Ovary (tissue), 9 donors: ENCODE data around the gene ZNF132. TPM values are rescaled to one million over a fixed set of nuclear protein-coding genes. Genes with fewer than 3 reads are reported as not detected.

ENCODE experiments used
- DNase-seq, 5 donors: peaks; one replicate each; pipeline ENCODE4 v3.0.0-alpha.2; 2019 to 2020
- H3K27ac ChIP-seq, 2 donors: fragments of 200-600 bp; one replicate each; pipeline versions ENCODE4 v1.5.1 to v1.8.0; 2019 to 2022
- H3K27me3 ChIP-seq: fragments of 200-600 bp; one replicate; pipeline ENCODE4 v1.8.0; 2022
- H3K36me3 ChIP-seq: fragments of 200-600 bp; sonication (generic); one replicate; pipeline ENCODE4 v1.5.1; 2019
- H3K4me1 ChIP-seq: one replicate; pipeline ENCODE4 v1.8.1; 2013; ENCODE audit warnings: mild to moderate bottlenecking, moderate library complexity; ENCODE audit not compliant: insufficient read depth
- H3K4me3 ChIP-seq: fragments of 200-600 bp; sonication (generic); one replicate; pipeline ENCODE4 v1.5.1; 2017
- H3K9me3 ChIP-seq, 2 donors: fragments of 200-600 bp in 1 of 2; sonication (generic) in 1 of 2; one replicate each; pipeline versions ENCODE4 v1.5.1 to v1.8.1; 2013 to 2019; ENCODE audit warnings: mild to moderate bottlenecking in 1 of 2, moderate library complexity in 1 of 2
- EP300 ChIP-seq: sonication (generic); formaldehyde crosslinking; IDR thresholded peaks from one replicate; pipeline ENCODE4 v1.6.1; 2017; ENCODE audit warnings: antibody characterized with exemption
- POLR2A ChIP-seq: fragments of 450-650 bp; IDR thresholded peaks from one replicate; pipeline ENCODE4 v1.6.1; 2017; ENCODE audit warnings: antibody characterized with exemption, mild to moderate bottlenecking, moderate library complexity
- WGBS, 3 donors: extraction: QIAGEN DNeasy Blood & Tissue Kit in 1 of 3; methylation state at CpG; one replicate each; pipeline versions ENCODE4 v1.1.5 to v1.1.7; 2013 to 2017; 5-methylcytosine and 5-hydroxymethylcytosine counted together
- intact Hi-C, 4 donors: fragments of 100-400 bp; cut with DNase I; formaldehyde crosslinking; loops; one replicate each; pipeline versions ENCODE4 v1.11.0 to v1.15.1; 2022 to 2023
- polyA plus RNA-seq, 2 donors: library from polyadenylated mRNA; stranded (reverse); fragments of 200-250 nt in 1 of 2; fragments of 350-450 nt in 1 of 2; fragmentation: Illumina TruSeq in 1 of 2; extraction: RNeasy Lipid Tissue Mini Kit (QIAGEN cat#74804) in 1 of 2; gene quantifications; one replicate each; pipeline ENCODE4 v1.2.3, GENCODE V29; 2013 to 2014
- total RNA-seq, 7 donors: library from RNA; depleted of rRNA in 2 of 7; stranded (reverse); fragments of >200 nt in 2 of 7; fragmentation: NEBNext Ultra II Directional in 3 of 7; extraction: Animal tissue kit (Norgen Biotek cat#: 25700) in 3 of 7; gene quantifications; one replicate each; pipeline versions ENCODE4 v1.1.0 to v1.2.4, GENCODE V29; 2016 to 2023
- TF ChIP-seq, protein P1 (sequence below), 3 donors: fragments of 450-650 bp in 2 of 3; fragments of 200-600 bp in 1 of 3; IDR thresholded peaks; one replicate each; pipeline versions ENCODE4 v1.5.1 to v1.8.0; 2016 to 2022; ENCODE audit warnings: antibody characterized with exemption in 3 of 3, mild to moderate bottlenecking in 1 of 3
- donor health status: DM: no; HTN: no; CAD: no; lungs with moderate emphysema.
- donor health status: DM: no; HTN: no; CAD: no.
- donor health status: Bipolar disorder and iron deficiency.
- donor health status: DM: yes; HTN: yes; CAD: no.
- donor health status: DM: no; HTN: no; CAD: no.
- donor health status: DM: yes; HTN: yes; CAD: no.

ZNF132 gene
- total and polyA plus RNA-seq, 9 donors, result 3.3 to 12.5 (median 8.2) TPM

DNA sequence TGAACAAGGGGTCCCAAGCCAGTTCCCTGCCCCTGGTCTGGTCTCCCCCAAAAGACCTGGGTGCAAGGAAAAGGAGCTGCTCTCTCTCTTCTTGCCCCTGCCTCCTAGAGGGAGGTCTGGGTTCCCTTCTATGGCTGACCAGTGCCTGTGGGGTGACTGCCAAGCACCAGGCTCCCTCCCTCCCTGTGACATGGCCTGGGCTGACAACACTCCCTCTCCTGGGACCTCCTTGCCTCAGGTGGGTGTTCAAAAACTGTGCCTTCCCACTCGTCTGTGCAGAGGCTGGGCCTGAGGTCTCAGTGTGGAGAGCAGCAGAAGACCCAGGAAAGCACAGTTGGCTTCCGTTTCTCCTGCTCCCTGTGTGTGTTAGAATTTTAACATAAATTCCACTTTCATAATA is 40.9 kb upstream of the ZNF132 start:
- intact Hi-C loops, result no loop called here
- no peaks in the 10 kb centered on the region for H3K36me3 ChIP-seq
- H3K27me3 ChIP-seq, result no peaks in the 10 kb centered on the region
- H3K4me3 ChIP-seq, result no peak overlapping the region
- peaks cover 3% of the 10 kb centered on the region for H3K4me1 ChIP-seq
- no peak for DNase-seq
- WGBS, 3 donors, result 67 to 83% (median 77%) methylated on average over 2 of the region's 2 CpGs
- TF ChIP-seq EP300 (no peak), POLR2A (no peak)
- TF ChIP-seq, protein P1, sequence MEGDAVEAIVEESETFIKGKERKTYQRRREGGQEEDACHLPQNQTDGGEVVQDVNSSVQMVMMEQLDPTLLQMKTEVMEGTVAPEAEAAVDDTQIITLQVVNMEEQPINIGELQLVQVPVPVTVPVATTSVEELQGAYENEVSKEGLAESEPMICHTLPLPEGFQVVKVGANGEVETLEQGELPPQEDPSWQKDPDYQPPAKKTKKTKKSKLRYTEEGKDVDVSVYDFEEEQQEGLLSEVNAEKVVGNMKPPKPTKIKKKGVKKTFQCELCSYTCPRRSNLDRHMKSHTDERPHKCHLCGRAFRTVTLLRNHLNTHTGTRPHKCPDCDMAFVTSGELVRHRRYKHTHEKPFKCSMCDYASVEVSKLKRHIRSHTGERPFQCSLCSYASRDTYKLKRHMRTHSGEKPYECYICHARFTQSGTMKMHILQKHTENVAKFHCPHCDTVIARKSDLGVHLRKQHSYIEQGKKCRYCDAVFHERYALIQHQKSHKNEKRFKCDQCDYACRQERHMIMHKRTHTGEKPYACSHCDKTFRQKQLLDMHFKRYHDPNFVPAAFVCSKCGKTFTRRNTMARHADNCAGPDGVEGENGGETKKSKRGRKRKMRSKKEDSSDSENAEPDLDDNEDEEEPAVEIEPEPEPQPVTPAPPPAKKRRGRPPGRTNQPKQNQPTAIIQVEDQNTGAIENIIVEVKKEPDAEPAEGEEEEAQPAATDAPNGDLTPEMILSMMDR (IDR thresholded peaks at IDR 0.05), result no peak
- no peak overlapping the region for H3K27ac ChIP-seq
- H3K9me3 ChIP-seq, result no peaks in the 10 kb centered on the region

DNA sequence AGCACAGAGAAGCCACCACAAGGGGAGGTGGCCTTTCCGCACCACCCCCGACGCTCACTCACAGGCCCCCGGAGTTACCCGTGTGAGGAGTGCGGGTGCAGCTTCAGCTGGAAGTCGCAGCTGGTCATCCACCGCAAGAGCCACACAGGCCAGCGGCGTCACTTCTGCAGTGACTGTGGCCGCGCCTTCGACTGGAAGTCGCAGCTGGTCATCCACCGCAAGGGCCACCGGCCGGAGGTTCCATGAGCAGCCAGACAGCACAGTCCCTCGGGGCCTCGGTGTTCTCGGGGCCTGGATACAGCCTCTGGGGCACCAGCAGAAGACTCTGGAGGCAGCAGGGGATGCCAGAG is 40.5 kb upstream of the ZNF132 start:
- intact Hi-C loops, result no loop called here
- 87 to 93% (median 92%) methylated on average over 20 of the region's 20 CpGs for WGBS, 3 donors

DNA sequence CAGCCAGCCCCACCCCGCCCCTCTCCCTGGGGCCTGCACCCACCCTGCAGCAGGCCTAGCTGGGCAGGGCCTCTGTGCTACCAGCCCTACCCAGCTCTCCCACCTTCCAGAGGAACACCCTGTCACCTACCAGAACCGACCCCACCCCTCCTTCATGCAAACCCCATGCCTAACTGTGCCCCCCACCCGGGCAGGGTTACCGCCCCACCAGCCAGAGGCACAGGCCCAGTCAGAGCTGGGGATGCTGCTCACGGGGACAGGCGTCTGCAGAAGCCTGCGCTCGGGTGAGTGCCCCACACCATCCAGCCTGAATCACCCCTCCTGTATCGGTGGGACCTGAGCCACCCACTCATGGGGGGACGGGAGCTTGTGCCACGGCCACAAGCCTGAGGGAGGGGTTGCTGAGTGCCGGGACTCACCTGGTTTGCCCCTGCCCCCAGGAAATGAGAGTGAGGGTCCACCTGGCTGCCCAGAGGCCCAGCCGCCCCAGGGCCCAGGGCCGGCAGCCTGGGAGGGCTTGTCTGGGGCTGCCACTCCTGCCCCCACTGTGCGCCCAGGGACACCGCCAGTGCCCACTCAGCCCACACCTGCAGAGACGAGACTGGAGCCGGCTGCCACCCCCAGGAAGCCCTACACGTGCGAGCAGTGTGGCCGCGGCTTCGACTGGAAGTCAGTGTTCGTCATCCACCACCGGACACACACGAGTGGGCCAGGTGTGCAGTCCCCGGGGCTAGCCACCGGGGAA is 40.0 kb upstream of the ZNF132 start:
- no peaks in the 10 kb centered on the region for H3K9me3 ChIP-seq
- no peak overlapping the region for H3K4me3 ChIP-seq
- no peak overlapping the region for H3K27ac ChIP-seq
- no peak for DNase-seq
- WGBS, 3 donors, result 85 to 87% (median 86%) methylated on average over 18 to 28 of the region's 28 CpGs
- no peaks in the 10 kb centered on the region for H3K36me3 ChIP-seq
- intact Hi-C loops, result no loop called here
- TF ChIP-seq POLR2A (no peak), EP300 (no peak)
- TF ChIP-seq, protein P1 (IDR thresholded peaks at IDR 0.05), result no peak
- no peaks in the 10 kb centered on the region for H3K27me3 ChIP-seq
- peaks cover 6% of the 10 kb centered on the region for H3K4me1 ChIP-seq

More for the DNA sequence above, 40.5 kb upstream of the ZNF132 start:
- H3K27ac ChIP-seq, result no peak overlapping the region
- no peak for DNase-seq
- peaks cover 3% of the 10 kb centered on the region for H3K4me1 ChIP-seq
- H3K27me3 ChIP-seq, result no peaks in the 10 kb centered on the region
- no peak overlapping the region for H3K4me3 ChIP-seq
- H3K36me3 ChIP-seq, result no peaks in the 10 kb centered on the region
- H3K9me3 ChIP-seq, result no peaks in the 10 kb centered on the region
- TF ChIP-seq, protein P1 (IDR thresholded peaks at IDR 0.05), result no peak
- TF ChIP-seq POLR2A (no peak), EP300 (no peak)

DNA sequence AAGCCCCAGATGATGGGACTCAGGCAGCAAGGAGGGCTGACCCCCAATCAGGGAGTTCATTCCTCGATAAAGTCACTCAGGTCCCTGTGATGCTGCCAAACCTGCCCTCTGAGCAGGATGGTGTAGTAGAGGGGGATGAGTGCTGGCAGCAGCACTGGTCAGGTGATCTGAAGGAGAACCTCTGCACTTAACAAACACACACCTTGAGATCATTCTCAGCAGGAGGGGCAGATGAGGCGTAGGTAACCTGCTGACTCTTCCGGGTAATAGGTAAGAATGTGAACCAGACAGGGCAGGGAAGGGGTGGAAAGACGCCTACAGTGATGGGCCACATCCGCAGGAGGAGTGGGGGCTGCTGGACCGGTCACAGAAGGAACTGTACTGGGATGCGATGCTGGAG is 39.4 kb upstream of the ZNF132 start:
- Histone ChIP-seq H3K27ac (no peak overlapping the region), H3K27me3 (no peaks in the 10 kb centered on the region), H3K4me1 (peaks cover 6% of the 10 kb centered on the region), H3K9me3 (no peaks in the 10 kb centered on the region), H3K4me3 (no peak overlapping the region), H3K36me3 (no peaks in the 10 kb centered on the region)
- no peak for TF ChIP-seq EP300
- TF ChIP-seq, protein P1 (IDR thresholded peaks at IDR 0.05), result no peak
- WGBS, 3 donors, result 82 to 87% (median 83%) methylated on average over 7 of the region's 7 CpGs
- intact Hi-C loops, result no loop called here
- no peak for DNase-seq
